Measurements from ENCODE around the gene MYOM1.

The MYOM1 gene

DNA sequence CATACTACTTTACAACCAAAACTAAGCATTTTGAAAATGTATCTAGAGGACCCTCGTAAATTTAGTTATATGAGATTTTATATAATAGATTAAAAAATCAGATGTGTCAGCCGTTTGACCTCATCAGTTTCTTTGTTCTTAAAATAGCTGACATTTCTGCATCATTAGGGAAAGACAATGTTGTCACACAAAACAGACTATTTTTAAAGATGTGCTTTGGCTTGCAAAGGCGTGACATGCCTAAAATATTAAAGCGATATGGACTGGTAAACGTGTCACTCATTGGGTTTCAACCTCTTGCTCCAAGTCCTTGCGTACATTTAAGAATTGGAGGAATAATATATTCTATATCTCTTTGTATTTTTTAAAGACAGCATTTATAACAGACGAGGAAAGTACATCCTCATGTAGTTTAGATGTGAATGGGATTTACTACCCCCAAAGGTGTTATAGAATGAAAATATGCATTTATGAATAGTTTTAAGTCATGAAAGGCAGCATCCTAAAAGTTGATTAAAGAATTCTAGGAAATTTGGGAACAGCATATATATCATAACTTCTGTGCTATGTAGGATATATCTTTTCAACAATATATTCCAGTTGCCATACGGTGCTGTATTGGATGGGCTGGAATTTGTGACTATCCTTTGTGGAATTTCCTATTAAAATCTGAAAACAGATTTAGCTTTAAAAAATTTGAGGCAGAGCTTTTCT lies 31.6 kb upstream of the MYOM1 start:
- DNase-seq, result no peak
- in situ Hi-C loops (cut with MboI; ENCODE audit: low pct_unique_long_range_greater_than_20kb, low sequenced_read_pairs), result no loop called here

DNA sequence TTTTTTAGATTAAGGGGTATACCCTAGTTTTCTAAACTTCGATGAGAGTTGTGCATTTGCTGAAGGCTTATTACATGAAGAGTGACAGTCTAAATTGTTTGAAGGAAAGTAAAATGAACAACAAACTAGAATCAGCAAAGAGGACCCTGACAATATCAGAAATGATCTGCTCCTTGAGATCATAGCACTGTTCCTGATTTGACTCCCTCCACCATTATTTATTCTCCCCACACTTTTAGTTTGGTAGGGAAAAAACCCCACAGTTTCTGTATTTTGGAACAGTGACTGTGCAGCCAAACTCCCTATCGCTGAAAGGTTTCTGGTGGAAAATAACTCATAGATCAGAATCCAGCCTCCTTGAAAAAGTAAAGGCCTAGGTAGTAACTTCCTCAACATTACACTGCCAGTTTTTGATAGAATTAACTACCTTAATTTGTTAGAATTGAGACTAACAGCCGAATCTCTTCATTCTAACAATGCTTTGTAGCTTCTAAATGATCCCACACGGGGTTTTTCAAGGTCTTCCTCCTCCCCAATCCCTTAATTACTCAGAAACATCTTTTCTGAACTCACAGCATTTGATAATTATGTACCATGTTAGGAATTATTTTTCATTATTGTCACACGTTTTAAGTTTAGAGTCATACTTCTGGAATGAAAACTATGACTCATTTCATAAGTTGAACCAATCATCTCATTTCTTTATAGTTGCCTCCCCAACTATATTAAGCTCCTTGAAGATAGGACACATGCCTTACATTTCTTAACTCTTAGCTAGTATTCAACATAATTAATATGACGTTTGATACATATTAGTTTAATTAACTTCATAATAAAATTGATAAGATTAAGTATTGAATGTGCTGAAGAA lies 30.7 kb upstream of the MYOM1 start:
- in situ Hi-C loops (cut with MboI; ENCODE audit: low pct_unique_long_range_greater_than_20kb, low sequenced_read_pairs), result no loop called here
- no peak for DNase-seq

DNA sequence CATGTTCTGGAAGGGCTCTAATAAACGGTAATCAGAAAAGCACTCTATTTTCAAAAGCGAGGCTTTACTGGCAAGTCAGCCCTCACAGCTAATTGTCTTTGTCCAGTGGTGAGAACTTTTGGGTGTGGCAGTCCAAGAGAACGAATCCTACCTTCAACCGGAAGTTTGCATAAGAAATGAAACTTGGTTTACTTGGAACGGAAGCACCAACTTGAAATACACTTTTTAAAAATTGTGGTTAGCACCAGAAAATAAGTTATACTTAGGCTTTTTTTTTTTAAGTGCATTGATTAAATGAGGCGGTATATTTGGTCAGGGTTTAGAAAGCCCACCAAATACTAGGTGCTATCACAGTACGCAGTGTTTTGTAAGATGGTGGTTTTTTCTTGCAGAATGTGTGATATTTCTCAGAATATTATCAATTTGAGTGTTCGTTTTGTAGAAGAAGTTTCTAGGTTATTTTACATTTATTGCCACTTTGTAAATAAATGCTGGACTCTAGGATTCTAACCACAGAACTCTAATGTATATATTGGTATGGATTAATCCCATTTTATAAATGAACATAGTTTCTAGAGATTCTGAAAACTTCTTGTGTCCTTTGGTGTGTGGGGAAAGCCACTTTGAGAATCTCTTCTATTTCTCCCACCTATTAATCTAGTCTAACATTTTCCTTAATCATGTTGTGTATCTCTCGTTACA lies 29.0 kb upstream of the MYOM1 start:
- in situ Hi-C loops (cut with MboI; ENCODE audit: low pct_unique_long_range_greater_than_20kb, low sequenced_read_pairs), result no loop called here
- peak; percentile 56 for DNase-seq

DNA sequence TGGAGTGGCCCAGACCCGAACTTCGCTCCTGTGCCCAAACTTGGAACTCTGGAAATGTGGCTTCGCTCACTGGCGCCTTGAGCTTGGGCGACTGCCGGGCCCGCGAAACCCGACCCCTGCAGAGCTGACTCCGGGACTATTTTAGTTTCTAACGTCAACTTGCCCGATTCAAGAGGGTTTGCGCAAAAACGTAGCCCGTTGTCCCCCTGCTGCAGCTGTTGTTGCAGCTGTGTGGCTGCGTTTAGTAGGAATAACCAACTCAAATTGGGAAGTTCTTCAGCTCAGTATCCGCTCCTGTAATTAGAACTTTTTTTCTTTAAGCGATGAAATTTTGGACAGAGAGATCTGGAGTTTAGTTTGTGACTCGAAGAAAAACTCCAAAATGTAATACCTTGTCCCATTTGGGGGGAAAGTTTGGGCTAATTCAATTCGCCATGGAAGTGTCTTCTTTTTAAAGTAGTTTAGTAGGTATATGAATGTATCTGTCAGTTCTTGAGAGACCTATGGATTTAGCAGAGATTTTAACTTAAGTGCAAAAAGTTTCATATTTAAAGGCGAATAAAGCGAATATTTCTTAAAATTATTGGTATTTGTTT lies 28.4 kb upstream of the MYOM1 start:
- DNase-seq, result no peak
- in situ Hi-C loops (cut with MboI; ENCODE audit: low pct_unique_long_range_greater_than_20kb, low sequenced_read_pairs), result no loop called here

DNA sequence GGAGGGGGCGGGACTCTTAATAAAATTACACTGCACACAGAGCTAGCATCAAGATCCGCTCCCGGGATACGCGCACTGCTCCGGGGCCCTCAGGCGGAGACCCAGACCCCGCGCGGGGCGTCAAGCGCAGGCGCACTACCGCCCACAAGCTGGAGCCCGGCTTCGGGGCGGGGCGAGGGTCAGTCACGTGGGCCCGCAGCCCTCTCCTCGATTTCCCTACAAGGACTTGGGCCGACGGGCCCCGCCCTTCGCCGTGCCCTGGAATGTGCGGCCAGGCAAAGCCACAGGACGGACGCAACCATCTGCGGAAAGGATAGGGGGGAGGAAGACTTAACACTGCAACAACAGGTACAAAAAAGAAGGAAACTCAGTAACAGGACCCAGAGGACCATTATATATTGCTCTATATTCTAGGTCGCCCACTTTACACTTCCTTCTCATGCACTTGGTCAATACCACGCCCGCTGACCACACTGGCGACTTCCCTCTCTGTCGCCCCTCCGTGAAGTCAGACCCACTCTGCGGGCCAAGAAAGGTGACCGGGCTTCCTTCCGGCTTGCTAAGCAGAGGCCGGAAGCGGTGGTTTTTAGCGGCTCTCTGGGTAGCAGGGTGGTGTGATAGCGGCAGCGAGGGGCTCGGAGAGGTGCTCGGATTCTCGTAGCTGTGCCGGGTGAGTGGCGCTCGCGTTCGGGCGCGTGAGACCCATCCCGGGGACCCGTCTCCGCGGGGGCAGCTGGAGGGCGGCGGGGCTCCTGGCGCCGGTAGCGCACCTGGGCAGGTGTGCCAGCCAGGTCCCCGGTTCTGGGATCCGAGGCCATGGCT lies 27.7 kb upstream of the MYOM1 start, which contains the start of gene MYL12A:
MYL12A (plus strand) TSS at position 562 of the 822 bp plus-strand sequence. CDS start 5,447 bp downstream, outside the sequence.
- in situ Hi-C loops (cut with MboI; ENCODE audit: low pct_unique_long_range_greater_than_20kb, low sequenced_read_pairs), result no loop called here
- peak; percentile 99 for DNase-seq

DNA sequence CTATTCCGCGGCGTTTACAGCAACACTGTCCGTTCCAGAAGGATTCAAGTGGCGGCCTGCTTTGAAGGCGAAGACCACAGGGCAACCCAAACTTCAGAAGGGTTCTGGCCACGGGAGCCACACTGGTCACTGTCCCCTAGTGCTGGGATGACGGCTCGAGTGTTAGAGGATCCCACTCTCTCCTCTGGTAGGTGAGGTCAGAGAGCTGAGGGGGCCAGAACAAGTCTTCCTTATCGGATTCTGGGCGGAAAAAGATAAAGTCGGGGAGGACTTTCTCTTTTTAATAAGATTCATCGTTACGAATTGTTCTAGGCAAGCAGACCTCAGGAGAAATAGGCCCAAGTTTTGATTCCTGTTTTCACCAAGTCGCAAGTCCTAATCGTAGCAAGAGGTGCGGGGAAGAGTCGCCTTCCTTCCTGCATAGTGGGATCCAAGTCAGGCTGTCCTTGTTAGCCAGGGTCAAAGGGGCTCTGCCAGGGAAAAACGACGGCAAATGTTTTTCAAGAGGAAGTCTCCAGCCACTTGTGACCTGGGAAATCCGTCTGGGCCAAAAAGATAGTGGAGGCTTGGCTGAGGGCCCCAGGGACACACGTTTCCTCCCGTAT lies 27.0 kb upstream of the MYOM1 start:
- in situ Hi-C loops (cut with MboI; ENCODE audit: low pct_unique_long_range_greater_than_20kb, low sequenced_read_pairs), result no loop called here
- DNase-seq, result no peak

DNA sequence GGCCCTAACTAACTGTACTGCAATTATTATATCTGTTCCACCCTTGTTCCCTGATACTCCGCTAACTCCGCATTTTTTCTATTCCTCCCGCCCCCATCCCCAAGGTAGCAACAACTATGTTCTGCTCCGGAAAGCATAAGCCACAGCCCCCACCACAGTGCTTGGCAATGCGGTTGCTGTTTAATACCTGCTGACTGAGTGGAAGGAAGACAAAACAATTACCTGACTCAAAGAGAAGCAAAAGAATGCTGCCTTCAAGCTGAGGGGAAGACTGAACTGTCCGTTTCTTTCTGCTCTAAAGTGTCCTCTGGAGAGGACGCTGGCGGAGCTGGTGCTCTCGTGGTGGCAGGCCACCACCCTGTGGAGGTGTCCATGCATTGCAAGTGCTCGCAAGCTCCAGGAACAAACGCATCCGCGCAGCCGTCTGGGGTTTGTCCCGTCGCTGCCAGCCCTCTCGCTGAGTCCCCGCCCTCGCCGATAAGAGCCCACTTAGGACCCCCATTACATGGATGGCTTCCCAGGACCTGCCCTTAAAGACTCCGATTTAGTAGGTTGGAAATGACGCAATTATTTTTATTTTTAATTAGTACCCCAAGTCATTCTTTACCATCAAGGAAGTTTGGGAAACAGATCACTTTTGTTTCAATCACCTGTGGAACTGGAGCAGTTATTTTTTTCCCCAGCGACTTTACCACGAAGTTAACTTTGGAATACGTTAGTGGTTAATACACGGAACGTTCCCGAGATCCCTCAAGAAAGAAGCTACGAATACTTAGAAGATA lies 26.3 kb upstream of the MYOM1 start:
- DNase-seq, result peak; percentile 89
- in situ Hi-C loops (cut with MboI; ENCODE audit: low pct_unique_long_range_greater_than_20kb, low sequenced_read_pairs), result no loop called here

DNA sequence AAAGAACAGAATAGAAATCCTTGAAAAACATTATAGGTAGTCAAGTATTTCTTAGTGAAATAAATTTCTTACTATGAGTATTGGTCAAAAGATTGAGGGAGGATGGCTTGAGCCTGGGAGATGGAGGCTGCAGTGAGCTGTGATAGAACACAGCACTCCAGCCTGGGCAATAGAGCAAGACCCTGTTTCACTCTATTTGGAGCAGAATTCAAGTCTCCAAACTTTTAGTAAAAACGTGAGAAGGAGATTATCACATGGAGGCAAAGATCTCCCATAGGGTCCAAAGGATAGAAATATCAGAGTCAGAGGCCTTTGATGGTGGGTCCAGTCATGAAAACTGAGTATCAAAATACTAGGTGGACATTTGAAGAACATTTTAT lies 25.4 kb upstream of the MYOM1 start:
- in situ Hi-C loops (cut with MboI; ENCODE audit: low pct_unique_long_range_greater_than_20kb, low sequenced_read_pairs), result no loop called here
- no peak for DNase-seq

DNA sequence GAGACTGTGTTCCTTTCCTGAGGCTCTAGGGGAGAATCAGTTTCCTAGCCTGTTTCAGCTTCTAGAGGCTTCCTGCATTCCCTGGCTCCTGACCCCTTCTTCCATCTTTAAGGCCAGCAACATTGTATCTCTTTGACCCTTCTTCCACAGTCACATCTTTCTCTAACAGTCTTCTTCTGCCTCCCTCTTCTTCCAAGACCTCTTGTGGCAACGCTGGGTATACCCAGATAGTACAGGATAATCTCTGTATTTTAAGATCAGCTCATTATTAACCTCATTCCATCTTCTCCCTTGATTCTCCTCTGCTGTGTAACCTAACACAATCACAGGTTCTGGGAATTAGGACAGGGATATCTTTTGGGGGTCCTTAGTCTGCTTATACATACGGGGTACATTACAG lies 19.0 kb upstream of the MYOM1 start:
- in situ Hi-C loops (cut with MboI; ENCODE audit: low pct_unique_long_range_greater_than_20kb, low sequenced_read_pairs), result no loop called here
- DNase-seq, result no peak

DNA sequence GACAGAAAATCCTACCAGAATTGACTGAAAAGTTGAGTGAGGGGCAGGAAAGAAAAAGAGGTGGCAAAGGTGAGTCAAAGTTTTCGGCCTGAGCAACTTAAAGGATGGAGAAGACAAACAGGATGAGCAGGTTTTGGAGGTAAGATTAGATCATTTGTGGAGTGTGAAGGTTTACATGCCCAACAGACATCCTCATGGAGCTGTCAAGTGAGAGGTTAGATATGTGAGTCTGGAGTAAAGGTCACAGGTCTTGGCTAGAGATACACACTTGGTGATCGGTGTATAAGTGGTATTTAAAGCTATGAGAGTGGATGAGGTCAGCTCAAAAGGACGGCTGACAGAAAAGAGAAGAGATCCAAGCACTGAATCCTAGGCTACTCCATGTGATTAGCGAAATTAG lies 16.7 kb upstream of the MYOM1 start:
- no peak for DNase-seq
- in situ Hi-C loops (cut with MboI; ENCODE audit: low pct_unique_long_range_greater_than_20kb, low sequenced_read_pairs), result no loop called here

DNA sequence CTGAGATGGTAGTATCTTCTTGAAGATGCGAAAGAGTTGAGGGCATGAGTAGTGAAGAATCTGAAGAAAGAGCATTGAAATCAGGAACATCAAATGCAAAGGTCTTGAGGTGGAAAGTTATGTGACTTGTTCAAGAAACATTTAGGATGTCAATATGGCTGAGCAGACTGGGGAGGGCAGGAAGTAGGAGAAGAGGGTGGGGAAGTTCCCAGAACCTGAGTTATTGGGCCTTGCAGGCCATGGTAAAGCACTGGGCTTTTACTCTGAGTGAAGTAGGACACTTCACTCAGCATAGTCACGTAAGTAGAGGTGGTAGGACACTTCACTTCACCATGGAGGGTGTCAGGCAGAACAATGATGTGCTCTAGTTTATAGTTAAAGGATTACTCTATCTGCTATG lies 16.1 kb upstream of the MYOM1 start:
- in situ Hi-C loops (cut with MboI; ENCODE audit: low pct_unique_long_range_greater_than_20kb, low sequenced_read_pairs), result no loop called here
- DNase-seq, result no peak

DNA sequence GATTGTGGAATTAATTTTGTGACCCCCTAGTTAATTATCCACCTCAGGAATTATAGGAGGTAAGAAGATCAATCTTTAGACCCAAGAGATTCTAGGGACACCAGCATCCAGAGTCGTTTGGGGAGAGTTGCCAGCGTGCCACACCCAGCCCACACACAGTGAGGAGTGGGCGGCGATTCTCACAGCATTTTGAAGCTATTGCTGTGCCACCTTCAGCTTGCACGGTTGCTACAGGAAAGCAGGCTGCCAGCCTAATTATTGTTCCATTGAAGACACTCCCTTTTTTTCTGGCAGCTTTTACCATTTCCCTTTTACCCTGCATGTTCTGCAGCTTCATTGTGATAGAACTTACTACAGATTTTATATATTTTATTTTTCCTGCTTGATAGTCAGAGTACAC lies 14.7 kb upstream of the MYOM1 start:
- no peak for DNase-seq
- in situ Hi-C loops (cut with MboI; ENCODE audit: low pct_unique_long_range_greater_than_20kb, low sequenced_read_pairs), result no loop called here

DNA sequence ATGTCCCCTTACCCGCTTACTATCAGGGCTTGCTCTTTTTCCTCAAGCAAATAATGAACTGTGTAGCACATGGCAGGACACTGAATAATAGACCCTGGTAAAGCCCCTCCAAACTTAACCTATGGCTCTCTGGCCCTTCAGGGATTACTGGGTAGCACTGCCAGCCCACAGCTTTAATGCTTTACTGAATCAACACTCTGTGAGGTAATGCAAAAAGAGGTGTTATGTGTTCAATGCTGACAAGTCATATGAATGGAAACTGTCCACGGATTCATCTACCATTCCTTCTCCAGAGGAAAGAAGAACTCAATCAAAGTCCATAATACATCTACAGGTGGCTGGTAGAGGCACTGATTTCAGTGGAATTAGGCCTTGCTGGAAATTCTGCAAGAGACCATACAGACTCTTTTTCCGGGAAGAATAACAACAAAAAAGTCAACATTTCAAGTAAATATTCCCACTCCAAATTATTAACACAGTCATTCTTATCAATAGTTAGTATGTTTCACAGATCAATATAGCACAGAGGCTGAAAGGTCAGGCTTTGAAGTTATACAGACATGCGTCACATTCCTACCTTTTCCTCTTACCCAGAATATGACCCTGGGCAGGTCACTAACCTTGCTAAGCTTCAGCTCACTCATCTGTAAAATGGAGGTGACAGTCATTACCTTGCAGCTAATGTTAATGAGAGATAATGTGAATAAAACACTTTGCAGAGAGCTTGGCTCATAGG lies 13.8 kb upstream of the MYOM1 start:
- in situ Hi-C loops (cut with MboI; ENCODE audit: low pct_unique_long_range_greater_than_20kb, low sequenced_read_pairs), result no loop called here
- DNase-seq, result no peak

DNA sequence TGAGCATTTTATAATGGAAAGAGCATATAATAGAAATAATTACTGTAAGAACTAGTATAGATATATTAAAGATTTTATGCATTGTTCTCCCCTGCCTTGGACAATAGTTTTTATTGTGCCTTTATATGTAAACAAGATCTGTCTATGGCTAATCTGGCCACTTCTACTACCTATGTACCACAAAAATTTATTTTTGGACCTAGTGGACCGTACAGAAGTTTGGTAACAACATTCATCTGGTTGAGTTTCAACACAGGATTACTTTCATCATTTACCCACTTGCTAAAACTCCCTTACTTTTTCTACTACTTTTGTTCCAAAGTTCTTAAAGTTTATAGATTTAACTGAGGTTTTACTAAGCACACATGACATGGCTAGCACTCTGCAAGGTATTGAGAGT lies 13.2 kb upstream of the MYOM1 start:
- no peak for DNase-seq
- in situ Hi-C loops (cut with MboI; ENCODE audit: low pct_unique_long_range_greater_than_20kb, low sequenced_read_pairs), result no loop called here

DNA sequence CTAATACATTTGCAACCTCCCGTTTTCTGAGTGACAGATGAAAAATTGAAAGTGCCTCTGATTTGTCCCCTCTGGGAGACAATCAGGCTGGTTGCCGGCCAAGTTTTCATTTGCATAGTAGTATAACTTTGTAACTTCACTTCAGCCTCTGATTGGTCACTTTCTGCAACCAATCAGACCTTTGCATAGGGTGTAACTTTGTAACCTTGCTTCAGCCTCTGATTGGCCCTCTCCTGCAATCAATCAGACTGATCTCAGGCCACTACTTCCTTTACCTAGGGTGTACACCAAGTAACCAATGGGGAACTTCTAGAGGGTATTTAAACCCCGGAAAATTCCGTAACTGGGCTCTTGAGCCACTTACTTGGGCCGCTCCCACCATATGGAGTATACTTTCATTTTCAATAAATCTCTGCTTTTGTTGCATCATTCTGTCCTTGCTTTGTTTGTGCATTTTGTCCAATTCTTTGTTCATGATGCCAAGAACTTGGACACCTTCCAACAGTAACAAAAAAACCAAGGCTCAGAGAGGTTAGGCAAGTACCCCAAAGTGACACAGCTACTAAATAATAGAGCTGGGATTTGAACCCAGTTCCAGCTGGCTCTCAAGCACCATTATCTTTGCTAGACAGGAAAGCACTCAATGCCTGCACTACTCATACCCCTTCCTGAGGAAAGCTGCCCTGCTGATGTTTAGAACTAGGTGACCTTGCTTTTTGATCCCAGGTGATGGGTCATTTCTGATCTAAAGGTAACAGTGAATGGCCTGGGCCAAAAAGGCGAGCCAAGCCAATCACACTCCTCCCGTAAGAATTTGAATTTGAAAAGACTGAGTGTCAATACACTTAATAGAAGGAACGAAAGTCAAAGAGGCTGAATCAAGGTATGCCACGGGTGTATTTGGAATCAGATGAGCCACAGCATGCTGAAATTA lies 10.9 kb upstream of the MYOM1 start:
- in situ Hi-C loops (cut with MboI; ENCODE audit: low pct_unique_long_range_greater_than_20kb, low sequenced_read_pairs), result no loop called here
- DNase-seq, result no peak

DNA sequence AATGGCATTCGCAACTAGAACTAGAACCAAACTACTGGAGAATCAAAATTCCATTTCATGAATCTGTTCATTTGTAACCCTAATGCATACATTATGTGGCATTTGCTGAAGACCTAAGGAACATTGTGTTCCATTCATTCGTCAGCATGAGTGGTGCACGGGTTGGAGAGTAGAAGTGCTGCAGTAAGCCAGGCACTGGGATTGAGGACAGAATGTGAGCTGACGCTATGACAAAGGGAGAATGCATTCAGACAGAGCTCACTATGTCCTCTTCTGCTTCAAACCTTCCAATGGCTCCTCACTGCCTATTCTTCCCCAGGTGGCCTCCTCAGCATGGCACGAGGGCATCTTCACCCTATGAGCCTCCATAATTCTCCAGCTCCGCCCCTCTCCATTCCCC lies 6.3 kb upstream of the MYOM1 start:
- in situ Hi-C loops (cut with MboI; ENCODE audit: low pct_unique_long_range_greater_than_20kb, low sequenced_read_pairs), result no loop called here
- DNase-seq, result no peak
